ENCODE results near the gene POLK.
"Not testable (repeated sequence)": the region's sequence is repeated elsewhere in the genome, so short reads cannot be mapped to it uniquely, and the experiment has no call there.

GRCh38 chr5:75489847-75490246, 21.8 kb upstream of the POLK start:
- not testable (repeated sequence) for TF ChIP-seq EZH2 (IDR thresholded peaks at IDR 0.05; ENCODE audit: insufficient read depth, poor library complexity, severe bottlenecking); EZH2phosphoT487 (IDR thresholded peaks at IDR 0.05; ENCODE audit: insufficient read depth, low read depth)
